PC-9 (cell line): Measurements from ENCODE around the gene ING4. TPM values are rescaled to one million over a fixed set of nuclear protein-coding genes. Genes with fewer than 3 reads are reported as not detected.

Experiments used
- BruUV-seq: library from RNA; stranded (reverse); fragments of 400-500 nt; replicated peaks from 2 replicates; lab custom pipeline; 2021; lab: Mats Ljungman, UMichigan
- CTCF ChIA-PET: fragments of 300-600 bp; sonication (Branson Sonifier 250); formaldehyde crosslinking; loops from one replicate; lab custom pipeline; 2022; ENCODE audit warnings: antibody characterized with exemption; lab: Charles Lee
- POLR2A ChIA-PET: fragments of 300-600 bp; sonication (Branson Sonifier 250); formaldehyde crosslinking; loops from one replicate; lab custom pipeline; 2022; ENCODE audit warnings: antibody characterized with exemption; ENCODE audit not compliant: unreplicated experiment; lab: Charles Lee
- DNase-seq, 2 experiments: peaks; one replicate each; pipeline versions ENCODE4 v3.0.0 to v3.0.0-alpha.2; 2015 to 2022; ENCODE audit warnings: mixed read lengths in 1 of 2
- H2AFZ ChIP-seq: fragments of 200-600 bp; sonication (generic); 2 replicates; pipeline ENCODE4 v1.8.1; 2017; ENCODE audit warnings: antibody characterized with exemption
- H3F3A ChIP-seq: fragments of 200-600 bp; sonication (generic); 2 replicates; pipeline ENCODE4 v1.8.1; 2017; ENCODE audit warnings: antibody characterized with exemption, mild to moderate bottlenecking, low read depth; ENCODE audit not compliant: insufficient read depth
- H3K27ac ChIP-seq: fragments of 200-600 bp; sonication (generic); 2 replicates; pipeline ENCODE4 v1.6.1; 2016; ENCODE audit warnings: mixed run types
- H3K27me3 ChIP-seq: fragments of 200-600 bp; sonication (generic); 2 replicates; pipeline ENCODE4 v1.6.1; 2016; ENCODE audit warnings: low read depth, mixed run types; ENCODE audit not compliant: insufficient read depth
- H3K36me3 ChIP-seq: fragments of 200-600 bp; sonication (generic); 2 replicates; pipeline ENCODE4 v1.6.1; 2016; ENCODE audit warnings: low read depth, mixed run types
- H3K4me1 ChIP-seq: fragments of 200-600 bp; sonication (generic); replicated peaks from 2 replicates; pipeline ENCODE4 v1.6.1; 2016; ENCODE audit warnings: mixed run types; ENCODE audit not compliant: insufficient read depth
- H3K4me2 ChIP-seq: fragments of 200-600 bp; sonication (generic); 2 replicates; pipeline ENCODE4 v1.6.1; 2017; ENCODE audit warnings: mixed run types
- H3K4me3 ChIP-seq: fragments of 200-600 bp; sonication (generic); 2 replicates; pipeline ENCODE4 v1.6.1; 2016; ENCODE audit warnings: mixed run types
- H3K79me2 ChIP-seq: fragments of 200-600 bp; sonication (generic); 2 replicates; pipeline ENCODE4 v1.6.1; 2017; ENCODE audit warnings: low read depth, mixed run types
- H3K9me2 ChIP-seq: fragments of 200-600 bp; sonication (generic); 2 replicates; pipeline ENCODE4 v1.8.1; 2017; ENCODE audit warnings: mild to moderate bottlenecking; ENCODE audit not compliant: insufficient read depth
- H3K9me3 ChIP-seq: fragments of 200-600 bp; sonication (generic); 2 replicates; pipeline ENCODE4 v1.8.1; 2016; ENCODE audit warnings: low read depth; ENCODE audit not compliant: insufficient read depth
- H4K20me1 ChIP-seq: fragments of 200-600 bp; sonication (generic); 2 replicates; pipeline ENCODE4 v1.8.1; 2017; ENCODE audit not compliant: insufficient read depth
- CTCF ChIP-seq: fragments of 200-600 bp; sonication (generic); conservative IDR thresholded peaks from 2 replicates; pipeline ENCODE4 v1.6.1; 2017; ENCODE audit warnings: mixed run types, antibody characterized with exemption, mild to moderate bottlenecking, moderate library complexity
- EZH2 ChIP-seq: fragments of 200-600 bp; sonication (generic); IDR thresholded peaks from 2 replicates; pipeline ENCODE4 v1.8.0; 2017; ENCODE audit warnings: antibody characterized with exemption, low read depth
- intact Hi-C: fragments of 100-400 bp; cut with micrococcal nuclease; formaldehyde crosslinking; loops from one replicate; pipeline ENCODE4 v1.10.0; 2022; ENCODE audit not compliant: unreplicated experiment
- total RNA-seq: library from RNA; stranded (reverse); gene quantifications from 2 replicates; pipeline ENCODE4 v1.2.3, GENCODE V29; 2021

ING4 gene
- total RNA-seq, 1 experiment from 2014 or later, result 88.7 TPM

- intact Hi-C loops, result loop anchor here (10.0 kb wide), 1 partner anchor 715 kb away; no protein-coding TSS in a partner anchor
- peaks cover 10% of the 10 kb centered on the region for H3F3A ChIP-seq
- BruUV-seq, result no TSS peak
- H3K27me3 ChIP-seq, result peaks cover 64% of the 10 kb centered on the region
- no peaks in the 10 kb centered on the region for H3K4me1 ChIP-seq
- POLR2A ChIA-PET, result interaction anchor here (0.7 kb wide), 1 partner anchor 323 kb away, joined by 3 read pairs; no protein-coding TSS in a partner anchor
- H3K9me3 ChIP-seq, result no peaks in the 10 kb centered on the region
- H2AFZ ChIP-seq, result no peak overlapping the region
- no peak overlapping the region for H3K4me3 ChIP-seq
- DNase-seq, result no peak
- no peaks in the 10 kb centered on the region for H3K36me3 ChIP-seq
- no peak overlapping the region; the same call in 1 of the 2 replicates for H3K4me2 ChIP-seq
- no peak overlapping the region for H3K27ac ChIP-seq
- no peak for TF ChIP-seq CTCF
- TF ChIP-seq EZH2, result no peak
- H4K20me1 ChIP-seq, result no peaks in the 10 kb centered on the region
- H3K79me2 ChIP-seq, result no peaks in the 10 kb centered on the region
- H3K9me2 ChIP-seq, result no peaks in the 10 kb centered on the region
- CTCF ChIA-PET, result no interaction called here
These were observed 37.2 kb upstream of the ING4 start for GRCh38 chr12:6699989-6700645.

GRCh38 chr12:6699259-6699988 is 36.5 kb upstream of the ING4 start:
- no TSS peak for BruUV-seq
- Histone ChIP-seq H3K4me1 (no peaks in the 10 kb centered on the region), H3K9me3 (no peaks in the 10 kb centered on the region), H2AFZ (no peak overlapping the region), H3F3A (peaks cover 10% of the 10 kb centered on the region), H4K20me1 (no peaks in the 10 kb centered on the region), H3K4me2 (no peak overlapping the region), H3K4me3 (no peak overlapping the region), H3K36me3 (no peaks in the 10 kb centered on the region), H3K79me2 (no peaks in the 10 kb centered on the region), H3K27ac (no peak overlapping the region), H3K27me3 (peaks cover 60% of the 10 kb centered on the region), H3K9me2 (no peaks in the 10 kb centered on the region)
- DNase-seq, result no peak
- intact Hi-C loops, result loop anchor here (10.0 kb wide), 1 partner anchor 715 kb away; no protein-coding TSS in a partner anchor
- ChIA-PET POLR2A (interaction anchor here (0.6 to 0.7 kb wide), 2 partner anchors 322 to 392 kb away, joined by 3 to 5 read pairs; no protein-coding TSS in a partner anchor), CTCF (no interaction called here)
- no peak for TF ChIP-seq CTCF
- no peak for TF ChIP-seq EZH2

GRCh38 chr12:6698352-6699046 is 35.6 kb upstream of the ING4 start:
- POLR2A ChIA-PET, result interaction anchor here (0.6 kb wide), 2 partner anchors 182 to 391 kb away, joined by 4 to 5 read pairs; no protein-coding TSS in a partner anchor

More at GRCh38 chr12:6698352-6699046, 35.6 kb upstream of the ING4 start:
- no peaks in the 10 kb centered on the region for H3K79me2 ChIP-seq
- no peaks in the 10 kb centered on the region for H3K4me1 ChIP-seq
- no peak overlapping the region for H3K4me2 ChIP-seq
- H3K27me3 ChIP-seq, result peaks cover 51% of the 10 kb centered on the region
- H2AFZ ChIP-seq, result no peak overlapping the region
- no peaks in the 10 kb centered on the region for H3K9me3 ChIP-seq
- no peaks in the 10 kb centered on the region for H3K36me3 ChIP-seq
- H3K27ac ChIP-seq, result no peak overlapping the region
- H3K9me2 ChIP-seq, result no peaks in the 10 kb centered on the region
- no peak for DNase-seq
- CTCF ChIA-PET, result interaction anchor here (0.5 to 1.0 kb wide), 6 partner anchors 10 to 135 kb away, joined by 3 to 15 read pairs (median 5); no protein-coding TSS in a partner anchor
- TF ChIP-seq EZH2 (no peak), CTCF (no peak)
- no peaks in the 10 kb centered on the region for H4K20me1 ChIP-seq
- no peak overlapping the region for H3K4me3 ChIP-seq
- BruUV-seq, result no TSS peak
- intact Hi-C loops, result loop anchor here (1.0 to 10.0 kb wide), 2 partner anchors 81 to 714 kb away; no protein-coding TSS in a partner anchor
- H3F3A ChIP-seq, result peaks cover 10% of the 10 kb centered on the region
